ENCODE measurements around the gene GPX8. TPM values are rescaled to one million over a fixed set of nuclear protein-coding genes. Genes with fewer than 3 reads are reported as not detected.

Gene GPX8
- total RNA-seq, 1 experiment from 2014 or later: 18.9 TPM

GRCh38 chr5:55114061-55114460 is 45.9 kb upstream of the GPX8 start:
- intact Hi-C loops (cut with micrococcal nuclease; ENCODE audit: unreplicated experiment): no loop called here
- no peaks in the 10 kb centered on the region for H3K9me3 ChIP-seq
- no peaks in the 10 kb centered on the region for H3K9me3 Mint-ChIP-seq (ENCODE audit: unreplicated experiment)
- no peak overlapping the region for H3K4me3 ChIP-seq (ENCODE audit: low read depth, low read length)
- H3K4me1 ChIP-seq: no peaks in the 10 kb centered on the region; the same call in 1 of the 2 replicates
- no peaks in the 10 kb centered on the region for H3K27me3 ChIP-seq (replicated peaks; ENCODE audit: control insufficient read depth, insufficient read depth, low read length)
- BruUV-seq (replicated peaks): no TSS peak
- H3K4me1 Mint-ChIP-seq (ENCODE audit: low read depth, unreplicated experiment): no peaks in the 10 kb centered on the region
- no peaks in the 10 kb centered on the region for H3K36me3 Mint-ChIP-seq (ENCODE audit: insufficient read depth, unreplicated experiment)
- H3K27ac Mint-ChIP-seq (ENCODE audit: unreplicated experiment): no peak overlapping the region
- H3K36me3 ChIP-seq (ENCODE audit: control insufficient read depth, insufficient read depth, low read length): no peaks in the 10 kb centered on the region
- no peak for DNase-seq
- H3K27me3 Mint-ChIP-seq (ENCODE audit: insufficient read depth, unreplicated experiment): peaks cover 16% of the 10 kb centered on the region
- H3K4me3 Mint-ChIP-seq (ENCODE audit: unreplicated experiment): no peak overlapping the region
- no peak for TF ChIP-seq CTCF (IDR thresholded peaks at IDR 0.05; ENCODE audit: insufficient read depth in 1 of 2, low read depth in 1 of 2, low read length in 1 of 2, severe bottlenecking in 1 of 2, unreplicated experiment in 1 of 2)
- CTCF ChIA-PET: no interaction called here
- POLR2A ChIA-PET: no interaction called here

GRCh38 chr5:55123365-55123764 is 36.6 kb upstream of the GPX8 start:
- Histone ChIP-seq H3K36me3 (ENCODE audit: control insufficient read depth, insufficient read depth, low read length) (no peaks in the 10 kb centered on the region), H3K4me1 (no peaks in the 10 kb centered on the region), H3K27me3 (replicated peaks; ENCODE audit: control insufficient read depth, insufficient read depth, low read length) (no peaks in the 10 kb centered on the region; the same call in 1 of the 2 replicates), H3K9me3 (no peaks in the 10 kb centered on the region), H3K4me3 (ENCODE audit: low read depth, low read length) (no peak overlapping the region)
- no TSS peak for BruUV-seq (replicated peaks)
- CTCF ChIA-PET: interaction anchor here (0.6 kb wide), 2 partner anchors 37 to 219 kb away, joined by 3 read pairs; partner anchors contain the start of gene GPX8
- POLR2A ChIA-PET: no interaction called here
- Mint-ChIP-seq H3K36me3 (ENCODE audit: insufficient read depth, unreplicated experiment) (no peaks in the 10 kb centered on the region), H3K27me3 (ENCODE audit: insufficient read depth, unreplicated experiment) (peaks cover 21% of the 10 kb centered on the region), H3K9me3 (ENCODE audit: unreplicated experiment) (no peaks in the 10 kb centered on the region), H3K27ac (ENCODE audit: unreplicated experiment) (no peak overlapping the region), H3K4me3 (ENCODE audit: unreplicated experiment) (no peak overlapping the region), H3K4me1 (ENCODE audit: low read depth, unreplicated experiment) (no peaks in the 10 kb centered on the region)
- intact Hi-C loops (cut with micrococcal nuclease; ENCODE audit: unreplicated experiment): no loop called here
- DNase-seq: no peak
- TF ChIP-seq CTCF (IDR thresholded peaks at IDR 0.05; ENCODE audit: insufficient read depth in 1 of 2, low read depth in 1 of 2, low read length in 1 of 2, severe bottlenecking in 1 of 2, unreplicated experiment in 1 of 2): no peak

- no peaks in the 10 kb centered on the region for H3K4me1 Mint-ChIP-seq (ENCODE audit: low read depth, unreplicated experiment)
- Histone ChIP-seq H3K9me3 (no peaks in the 10 kb centered on the region; the same call in 1 of the 2 replicates), H3K27me3 (replicated peaks; ENCODE audit: control insufficient read depth, insufficient read depth, low read length) (no peaks in the 10 kb centered on the region), H3K4me1 (no peaks in the 10 kb centered on the region), H3K36me3 (ENCODE audit: control insufficient read depth, insufficient read depth, low read length) (no peaks in the 10 kb centered on the region), H3K4me3 (ENCODE audit: low read depth, low read length) (no peak overlapping the region)
- no peak overlapping the region for H3K4me3 Mint-ChIP-seq (ENCODE audit: unreplicated experiment)
- no peak overlapping the region for H3K27ac Mint-ChIP-seq (ENCODE audit: unreplicated experiment)
- no peaks in the 10 kb centered on the region for H3K36me3 Mint-ChIP-seq (ENCODE audit: insufficient read depth, unreplicated experiment)
- ChIA-PET CTCF (no interaction called here), POLR2A (no interaction called here)
- intact Hi-C loops (cut with micrococcal nuclease; ENCODE audit: unreplicated experiment): no loop called here
- DNase-seq: no peak
- no TSS peak for BruUV-seq (replicated peaks)
- TF ChIP-seq CTCF (IDR thresholded peaks at IDR 0.05; ENCODE audit: insufficient read depth in 1 of 2, low read depth in 1 of 2, low read length in 1 of 2, severe bottlenecking in 1 of 2, unreplicated experiment in 1 of 2): no peak
- peaks cover 5% of the 10 kb centered on the region for H3K9me3 Mint-ChIP-seq (ENCODE audit: unreplicated experiment)
- H3K27me3 Mint-ChIP-seq (ENCODE audit: insufficient read depth, unreplicated experiment): peaks cover 39% of the 10 kb centered on the region
Observed at GRCh38 chr5:55134053-55134722, 25.8 kb upstream of the GPX8 start.
